OCI-LY7 (cell line): Measurements from ENCODE around the gene ADAMTS16.

Source experiments
- EZH2phosphoT487 ChIP-seq: fragments of 200-600 bp; sonication (generic); IDR thresholded peaks from 2 replicates; pipeline ENCODE4 v1.6.1; 2018; ENCODE audit warnings: low read depth, borderline replicate concordance, mild to moderate bottlenecking, mixed run types, antibody characterized with exemption, low read length, moderate library complexity, mixed read lengths
- TF ChIP-seq, protein P1 (sequence below): fragments of 200-600 bp; sonication (generic); conservative IDR thresholded peaks from 2 replicates; pipeline ENCODE4 v1.5.1; 2014; ENCODE audit warnings: mild to moderate bottlenecking, antibody characterized with exemption, low read length, moderate library complexity, mixed read lengths

DNA sequence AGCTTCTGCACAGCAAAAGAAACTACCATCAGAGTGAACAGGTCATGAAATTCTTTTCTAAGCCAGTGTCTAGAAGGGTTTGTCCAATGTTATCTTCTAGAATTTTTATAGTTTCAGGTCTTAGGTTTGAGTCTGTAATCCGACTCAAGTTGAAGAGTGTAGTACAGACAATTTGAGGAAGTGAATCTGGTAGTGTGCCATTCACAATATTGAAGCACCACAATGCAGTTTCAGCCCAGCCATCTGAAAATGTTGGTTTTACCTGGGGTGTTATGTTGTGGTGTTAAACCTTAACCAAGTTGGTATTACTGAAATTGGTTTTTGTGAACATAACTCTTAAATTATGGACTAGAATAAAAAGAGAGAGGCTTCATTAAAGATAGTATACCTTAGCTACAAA is 77.2 kb downstream of the ADAMTS16 start:
- TF ChIP-seq, protein P1, sequence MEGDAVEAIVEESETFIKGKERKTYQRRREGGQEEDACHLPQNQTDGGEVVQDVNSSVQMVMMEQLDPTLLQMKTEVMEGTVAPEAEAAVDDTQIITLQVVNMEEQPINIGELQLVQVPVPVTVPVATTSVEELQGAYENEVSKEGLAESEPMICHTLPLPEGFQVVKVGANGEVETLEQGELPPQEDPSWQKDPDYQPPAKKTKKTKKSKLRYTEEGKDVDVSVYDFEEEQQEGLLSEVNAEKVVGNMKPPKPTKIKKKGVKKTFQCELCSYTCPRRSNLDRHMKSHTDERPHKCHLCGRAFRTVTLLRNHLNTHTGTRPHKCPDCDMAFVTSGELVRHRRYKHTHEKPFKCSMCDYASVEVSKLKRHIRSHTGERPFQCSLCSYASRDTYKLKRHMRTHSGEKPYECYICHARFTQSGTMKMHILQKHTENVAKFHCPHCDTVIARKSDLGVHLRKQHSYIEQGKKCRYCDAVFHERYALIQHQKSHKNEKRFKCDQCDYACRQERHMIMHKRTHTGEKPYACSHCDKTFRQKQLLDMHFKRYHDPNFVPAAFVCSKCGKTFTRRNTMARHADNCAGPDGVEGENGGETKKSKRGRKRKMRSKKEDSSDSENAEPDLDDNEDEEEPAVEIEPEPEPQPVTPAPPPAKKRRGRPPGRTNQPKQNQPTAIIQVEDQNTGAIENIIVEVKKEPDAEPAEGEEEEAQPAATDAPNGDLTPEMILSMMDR = no peak
- no peak for TF ChIP-seq EZH2phosphoT487
